Neutrophil (primary cell): Measurements from ENCODE around the gene SREBF2.

Experiments used
- H3K27ac ChIP-seq: fragments of 200-600 bp; sonication (generic); 2 replicates; pipeline ENCODE4 v1.5.1; 2016; ENCODE audit warnings: mild to moderate bottlenecking, moderate library complexity
- H3K27me3 ChIP-seq: fragments of 200-600 bp; sonication (generic); 2 replicates; pipeline ENCODE4 v1.6.0; 2016; ENCODE audit warnings: mild to moderate bottlenecking
- H3K36me3 ChIP-seq: fragments of 200-600 bp; sonication (generic); 2 replicates; pipeline ENCODE4 v1.5.1; 2017
- H3K4me1 ChIP-seq, 2 experiments: fragments of 200-600 bp in 1 of 2; sonication (generic) in 1 of 2; 1 replicate in 1 of 2; 2 replicates in 1 of 2; pipeline versions ENCODE4 v1.5.1 to v1.6.1; 2013 to 2016; ENCODE audit warnings: low read depth in 1 of 2, low read length in 1 of 2, mild to moderate bottlenecking in 1 of 2, moderate library complexity in 1 of 2; ENCODE audit not compliant: control insufficient read depth in 1 of 2, insufficient read depth in 1 of 2
- H3K4me3 ChIP-seq, 2 experiments: fragments of 200-600 bp in 1 of 2; sonication (generic) in 1 of 2; 1 replicate in 1 of 2; 2 replicates in 1 of 2; pipeline ENCODE4 v1.5.1; 2013 to 2016; ENCODE audit warnings: low read depth in 1 of 2, low read length in 1 of 2, mild to moderate bottlenecking in 1 of 2, moderate library complexity in 1 of 2
- H3K9me3 ChIP-seq: fragments of 200-600 bp; sonication (generic); 2 replicates; pipeline ENCODE4 v1.5.1; 2016
- CTCF ChIP-seq: fragments of 200-600 bp; sonication (generic); IDR thresholded peaks from 2 replicates; pipeline ENCODE4 v1.5.1; 2016; ENCODE audit warnings: antibody characterized with exemption

The SREBF2 gene

DNA sequence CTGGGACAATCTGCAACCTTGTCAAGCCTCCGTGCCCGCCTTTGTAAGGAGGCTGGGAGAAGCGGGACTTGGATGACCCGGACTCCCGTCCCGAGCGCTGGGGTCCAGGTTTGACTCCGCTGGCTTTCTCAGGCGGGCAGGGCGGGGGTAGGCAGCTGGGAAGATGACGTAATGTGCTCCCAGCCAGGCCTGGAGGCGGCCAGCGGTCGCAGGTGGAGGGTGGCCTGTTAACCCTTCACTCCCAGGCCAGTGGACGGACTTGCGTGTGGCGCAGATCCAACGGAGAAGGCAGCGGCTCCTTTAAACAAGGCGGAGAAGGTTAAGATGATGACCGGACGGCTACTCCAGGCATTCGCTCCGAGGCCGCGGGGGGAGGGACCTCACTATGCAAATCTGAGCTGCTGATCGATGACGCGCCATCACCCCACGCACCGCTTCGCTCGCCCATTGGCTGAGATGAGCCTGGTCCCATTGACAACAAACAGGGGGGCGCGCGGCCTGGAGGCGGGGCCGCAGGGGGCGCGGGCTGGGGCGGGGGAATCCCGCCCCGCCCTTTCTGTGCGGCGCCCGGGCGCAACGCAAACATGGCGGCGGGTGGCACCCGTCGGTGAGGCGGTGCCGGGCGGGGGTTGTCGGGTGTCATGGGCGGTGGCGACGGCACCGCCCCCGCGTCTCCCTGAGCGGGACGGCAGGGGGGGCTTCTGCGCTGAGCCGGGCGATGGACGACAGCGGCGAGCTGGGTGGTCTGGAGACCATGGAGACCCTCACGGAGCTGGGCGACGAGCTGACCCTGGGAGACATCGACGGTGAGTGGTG lies at the start of gene SREBF2:
TSS of gene SREBF2 (plus strand) at position 553 of the 816 bp plus-strand sequence. CDS start at position 719, 166 bp downstream.
- H3K27me3 ChIP-seq, result no peaks in the 10 kb centered on the region
- peak within 1 kb of the TSS; percentile 83 for H3K27ac ChIP-seq
- H3K4me3 ChIP-seq, result peak within 1 kb of the TSS; percentile 88 to 92
- H3K9me3 ChIP-seq, result no peaks in the 10 kb centered on the region
- peak; percentile 46 for TF ChIP-seq CTCF
- peaks cover 14 to 30% of the 10 kb centered on the region in 2 experiments for H3K4me1 ChIP-seq
- peaks cover 9% of the 10 kb centered on the region for H3K36me3 ChIP-seq

- no peaks in the 10 kb centered on the region for H3K36me3 ChIP-seq
- H3K27ac ChIP-seq, result no peak overlapping the region
- no peaks in the 10 kb centered on the region for H3K9me3 ChIP-seq
- peaks cover 1 to 5% of the 10 kb centered on the region in 2 experiments for H3K4me1 ChIP-seq
- TF ChIP-seq CTCF, result no peak
- no peaks in the 10 kb centered on the region for H3K27me3 ChIP-seq
- H3K4me3 ChIP-seq, result no peak overlapping the region
Measured at GRCh38 chr22:41787331-41787730, 45.6 kb upstream of the SREBF2 start.

DNA sequence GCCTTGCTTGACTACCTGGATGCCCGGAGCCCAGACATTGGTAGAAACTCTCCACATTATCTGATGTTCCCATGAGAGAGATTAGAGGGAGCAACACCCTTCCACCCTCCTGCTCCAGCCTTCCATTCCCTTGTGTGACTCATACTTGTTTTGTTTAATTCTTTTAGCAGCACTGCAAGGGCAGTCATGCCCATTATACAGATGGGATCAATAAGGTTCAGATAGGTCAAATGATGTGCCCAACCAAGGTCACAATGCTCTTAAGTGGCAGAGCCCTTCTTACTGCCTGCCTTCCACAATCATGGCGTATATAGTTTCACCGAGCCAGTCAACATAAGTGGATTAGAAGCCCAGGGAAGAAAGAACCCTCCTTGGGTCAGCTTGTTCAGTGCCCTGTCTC lies 39.0 kb upstream of the SREBF2 start:
- no peak overlapping the region for H3K4me3 ChIP-seq
- no peaks in the 10 kb centered on the region for H3K4me1 ChIP-seq
- peaks cover 9% of the 10 kb centered on the region for H3K36me3 ChIP-seq
- no peak for TF ChIP-seq CTCF
- no peaks in the 10 kb centered on the region for H3K27me3 ChIP-seq
- no peak overlapping the region for H3K27ac ChIP-seq
- H3K9me3 ChIP-seq, result no peaks in the 10 kb centered on the region

DNA sequence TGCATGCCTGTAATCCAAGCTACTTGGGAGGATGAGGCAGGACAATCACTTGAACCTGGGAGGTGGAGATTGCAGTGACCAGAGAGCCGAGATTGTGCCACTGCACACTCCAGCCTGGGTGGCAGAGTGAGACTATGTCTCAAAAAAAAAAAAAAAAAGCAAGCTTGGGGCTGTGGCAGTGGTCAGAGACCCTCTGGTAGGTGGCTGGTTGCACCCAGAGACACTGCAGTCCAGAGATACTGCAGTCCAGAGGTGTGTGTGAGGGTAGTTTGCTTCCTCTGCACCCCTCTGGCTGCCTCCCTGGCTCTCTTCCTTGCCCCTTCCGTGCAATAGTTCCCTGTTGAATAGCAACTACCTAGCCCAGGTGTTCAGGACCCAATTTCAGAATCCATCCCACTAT lies 34.2 kb upstream of the SREBF2 start:
- Histone ChIP-seq H3K4me3 (no peak overlapping the region), H3K4me1 (peaks cover 20 to 22% of the 10 kb centered on the region in 2 experiments), H3K27me3 (no peaks in the 10 kb centered on the region), H3K27ac (no peak overlapping the region), H3K36me3 (peaks cover 9% of the 10 kb centered on the region), H3K9me3 (no peaks in the 10 kb centered on the region)
- TF ChIP-seq CTCF, result no peak

- Histone ChIP-seq H3K4me1 (peaks cover 20 to 22% of the 10 kb centered on the region in 2 experiments), H3K9me3 (no peaks in the 10 kb centered on the region), H3K27ac (peak overlapping the region; percentile 80), H3K4me3 (peak overlapping the region; percentile 78 to 84), H3K27me3 (no peaks in the 10 kb centered on the region), H3K36me3 (peaks cover 4% of the 10 kb centered on the region)
- peak; percentile 4 for TF ChIP-seq CTCF
Measured at GRCh38 chr22:41799486-41800347, 33.2 kb upstream of the SREBF2 start.
